Measurements from ENCODE around the gene SLC22A12. TPM values are rescaled to one million over a fixed set of nuclear protein-coding genes. Genes with fewer than 3 reads are reported as not detected.

Gene SLC22A12
- total RNA-seq, 1 donor from 2014 or later = not detected

DNA sequence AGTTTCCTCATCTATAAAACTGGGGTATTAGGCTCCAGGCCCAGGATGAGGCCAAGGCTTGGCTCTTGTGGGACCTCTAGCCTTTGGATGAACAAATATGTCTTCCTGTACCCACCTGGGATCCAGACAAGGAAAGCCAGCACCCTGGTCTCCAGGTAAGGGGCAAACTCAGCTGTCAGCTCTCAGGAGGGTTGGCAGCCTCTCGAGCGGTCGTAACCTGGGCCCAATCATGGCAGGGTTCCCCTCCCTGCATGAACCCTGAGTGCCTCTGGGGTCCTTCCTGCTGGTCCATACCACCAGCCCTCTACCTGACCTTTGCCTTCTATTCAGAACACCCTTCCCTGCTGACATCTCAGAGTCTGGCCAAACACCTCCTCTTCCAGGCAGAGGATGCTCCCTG, 19.6 kb downstream of the SLC22A12 start:
- Mint-ChIP-seq H3K9me3 (no peaks in the 10 kb centered on the region), H3K4me1 (peaks cover 11% of the 10 kb centered on the region), H3K27me3 (no peaks in the 10 kb centered on the region), H3K27ac (no peak overlapping the region), H3K36me3 (ENCODE audit: low read depth) (no peaks in the 10 kb centered on the region), H3K4me3 (no peak overlapping the region)
- intact Hi-C loops (cut with micrococcal nuclease) = no loop called here
- no peak for DNase-seq

DNA sequence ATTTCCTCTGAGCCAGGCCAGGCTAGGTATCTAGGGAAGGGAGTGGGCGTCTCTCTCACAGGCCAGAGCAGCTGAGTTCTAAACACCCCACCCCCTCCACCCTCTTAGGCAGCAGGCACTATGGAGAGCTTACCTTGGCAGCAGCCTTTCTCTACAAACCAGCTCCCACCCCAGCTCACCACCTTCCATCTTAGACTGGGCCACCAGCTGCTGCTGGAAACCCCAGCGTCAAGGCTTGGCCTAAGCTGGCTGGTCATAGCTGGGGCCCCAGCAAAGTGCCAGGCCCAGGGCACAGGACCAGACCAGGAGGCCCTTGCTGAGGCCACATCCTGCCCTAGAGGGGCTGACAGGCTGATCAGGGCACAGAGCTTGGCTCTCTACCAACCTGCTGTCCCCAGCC, 20.2 kb downstream of the SLC22A12 start:
- Mint-ChIP-seq H3K36me3 (ENCODE audit: low read depth) (no peaks in the 10 kb centered on the region), H3K27ac (no peak overlapping the region), H3K27me3 (no peaks in the 10 kb centered on the region), H3K9me3 (no peaks in the 10 kb centered on the region), H3K4me3 (no peak overlapping the region), H3K4me1 (peaks cover 11% of the 10 kb centered on the region)
- DNase-seq = no peak
- intact Hi-C loops (cut with micrococcal nuclease) = no loop called here

DNA sequence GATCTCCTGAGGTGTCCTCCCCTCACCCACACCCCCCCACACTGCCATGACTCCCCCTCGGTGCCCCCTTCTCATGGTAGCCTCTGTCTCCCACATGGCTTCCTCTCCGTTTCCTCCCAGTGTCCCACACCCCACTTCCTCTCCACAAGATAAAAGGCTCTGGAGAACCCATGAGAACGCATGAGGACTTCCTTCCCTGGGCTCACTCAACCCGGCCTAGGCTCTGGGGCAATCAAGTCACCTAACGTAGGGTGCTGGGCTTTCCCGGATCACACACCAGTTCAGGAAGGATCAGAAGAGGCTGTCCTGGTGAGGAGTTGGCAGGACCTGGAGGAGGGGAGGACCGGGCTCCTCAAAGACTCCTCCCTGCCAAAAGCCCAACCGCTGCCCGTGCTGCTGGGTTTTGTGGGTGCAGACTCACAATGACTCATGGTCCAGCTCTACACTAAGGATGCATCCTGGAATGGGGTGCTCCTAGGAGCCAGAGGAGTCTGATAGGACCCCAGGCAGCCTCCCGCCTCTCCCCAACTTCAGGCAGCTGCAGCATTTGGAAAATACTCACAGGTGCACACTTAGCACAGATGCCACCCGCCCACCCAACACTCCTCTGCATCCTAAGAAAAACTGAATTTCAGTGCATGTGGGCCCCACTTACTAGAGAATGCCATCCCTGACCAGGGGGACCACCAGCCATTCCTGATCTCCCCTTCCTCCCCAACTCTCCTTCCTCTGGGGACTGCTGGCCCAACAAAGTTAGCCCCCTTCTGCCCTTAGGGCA, 21.0 kb downstream of the SLC22A12 start:
- Mint-ChIP-seq H3K27me3 (no peaks in the 10 kb centered on the region), H3K27ac (peak overlapping the region; percentile 51), H3K9me3 (no peaks in the 10 kb centered on the region), H3K36me3 (ENCODE audit: low read depth) (no peaks in the 10 kb centered on the region), H3K4me1 (peaks cover 11% of the 10 kb centered on the region), H3K4me3 (no peak overlapping the region)
- no peak for DNase-seq
- intact Hi-C loops (cut with micrococcal nuclease) = no loop called here

DNA sequence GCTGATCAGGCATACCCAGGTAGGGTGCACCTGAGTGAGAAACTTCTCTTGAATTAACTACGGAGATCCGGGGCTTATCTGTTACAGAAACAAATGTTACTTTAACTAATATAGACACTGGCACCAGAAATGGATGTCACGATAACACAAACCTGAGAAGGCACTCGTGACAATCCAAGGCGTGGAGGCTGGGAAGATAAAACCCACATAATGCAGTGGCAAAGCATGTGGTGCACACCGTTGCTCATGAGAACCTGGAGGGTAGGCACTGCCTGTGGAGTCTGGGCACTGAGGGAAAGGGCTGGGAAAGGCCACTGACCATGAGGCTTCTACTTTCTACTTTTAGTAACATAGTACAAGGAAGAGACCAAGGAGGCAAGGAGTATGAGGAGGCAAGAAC, 22.6 kb downstream of the SLC22A12 start:
- Mint-ChIP-seq H3K27me3 (no peaks in the 10 kb centered on the region), H3K9me3 (no peaks in the 10 kb centered on the region), H3K4me3 (no peak overlapping the region), H3K36me3 (ENCODE audit: low read depth) (no peaks in the 10 kb centered on the region), H3K27ac (no peak overlapping the region), H3K4me1 (peaks cover 11% of the 10 kb centered on the region)
- intact Hi-C loops (cut with micrococcal nuclease) = no loop called here
- DNase-seq = no peak

DNA sequence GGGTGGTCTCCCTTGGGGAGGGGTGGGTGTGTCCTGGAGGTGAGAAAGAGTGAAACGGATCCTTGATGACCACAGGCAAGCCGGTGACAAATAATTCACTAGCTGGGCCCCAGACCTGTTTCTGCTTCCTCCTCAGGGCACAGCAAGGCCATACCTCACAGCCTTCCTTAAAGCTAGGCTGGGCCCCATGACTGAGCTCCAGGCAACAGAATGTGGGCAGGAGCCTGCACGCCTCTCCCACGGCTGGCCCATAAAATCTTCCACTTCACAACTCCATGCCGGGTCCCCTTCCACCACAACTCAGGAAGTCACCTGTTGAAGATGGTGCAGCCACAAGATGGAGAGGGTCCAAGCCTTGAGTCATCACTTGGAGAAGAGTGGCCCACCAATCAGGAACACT, 23.9 kb downstream of the SLC22A12 start:
- DNase-seq = no peak
- Mint-ChIP-seq H3K36me3 (ENCODE audit: low read depth) (no peaks in the 10 kb centered on the region), H3K4me1 (peaks cover 11% of the 10 kb centered on the region), H3K27me3 (no peaks in the 10 kb centered on the region), H3K27ac (no peak overlapping the region), H3K4me3 (no peak overlapping the region), H3K9me3 (no peaks in the 10 kb centered on the region)
- intact Hi-C loops (cut with micrococcal nuclease) = no loop called here

DNA sequence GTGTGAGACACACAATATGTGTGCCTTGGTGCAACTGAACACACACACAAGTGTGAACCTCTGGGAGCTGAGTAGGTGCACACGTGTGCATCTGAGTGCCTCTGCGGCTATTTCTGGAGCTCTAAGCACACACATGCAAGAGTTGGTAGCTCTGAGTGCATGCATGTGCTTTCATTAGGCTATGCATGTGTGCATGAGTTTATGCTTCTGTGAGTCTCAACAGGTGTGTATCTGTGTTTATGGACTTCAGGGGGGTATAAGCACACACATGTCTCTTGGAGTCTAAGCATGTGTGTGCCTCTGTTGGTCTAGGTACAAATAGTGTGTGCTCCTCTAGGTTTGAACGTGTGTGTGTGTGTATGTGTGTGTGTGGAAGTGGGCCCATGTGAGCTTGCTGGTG, 25.8 kb downstream of the SLC22A12 start:
- H3K9me3 Mint-ChIP-seq = no peaks in the 10 kb centered on the region
- peaks cover 7% of the 10 kb centered on the region for H3K4me1 Mint-ChIP-seq
- H3K36me3 Mint-ChIP-seq (ENCODE audit: low read depth) = no peaks in the 10 kb centered on the region
- no peak overlapping the region for H3K27ac Mint-ChIP-seq
- DNase-seq = no peak
- intact Hi-C loops (cut with micrococcal nuclease) = no loop called here
- H3K27me3 Mint-ChIP-seq = no peaks in the 10 kb centered on the region
- H3K4me3 Mint-ChIP-seq = no peak overlapping the region

DNA sequence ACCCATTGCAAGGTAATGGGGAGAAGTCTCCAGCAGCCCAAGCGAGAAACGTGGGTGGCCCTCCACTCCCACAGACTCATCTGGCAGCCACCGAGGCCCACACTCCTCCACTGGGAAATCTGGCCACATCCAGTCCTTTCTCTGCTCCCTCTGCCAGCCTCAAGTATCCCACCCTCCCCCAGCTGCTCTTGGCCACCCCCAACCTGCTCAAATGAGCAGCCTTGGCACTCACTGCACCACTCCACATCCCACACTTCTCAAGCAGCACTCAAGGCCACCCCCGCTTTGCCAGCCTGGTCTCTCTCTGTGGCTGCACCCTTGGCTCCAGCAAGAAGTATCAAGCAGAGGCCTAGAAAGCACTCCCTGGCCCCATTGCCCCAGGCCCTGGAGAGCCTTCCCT, 28.2 kb downstream of the SLC22A12 start:
- no peak overlapping the region for H3K4me3 Mint-ChIP-seq
- no peak overlapping the region for H3K27ac Mint-ChIP-seq
- no peaks in the 10 kb centered on the region for H3K36me3 Mint-ChIP-seq (ENCODE audit: low read depth)
- H3K4me1 Mint-ChIP-seq = peaks cover 2% of the 10 kb centered on the region
- H3K27me3 Mint-ChIP-seq = no peaks in the 10 kb centered on the region
- intact Hi-C loops (cut with micrococcal nuclease) = no loop called here
- no peaks in the 10 kb centered on the region for H3K9me3 Mint-ChIP-seq
- no peak for DNase-seq

DNA sequence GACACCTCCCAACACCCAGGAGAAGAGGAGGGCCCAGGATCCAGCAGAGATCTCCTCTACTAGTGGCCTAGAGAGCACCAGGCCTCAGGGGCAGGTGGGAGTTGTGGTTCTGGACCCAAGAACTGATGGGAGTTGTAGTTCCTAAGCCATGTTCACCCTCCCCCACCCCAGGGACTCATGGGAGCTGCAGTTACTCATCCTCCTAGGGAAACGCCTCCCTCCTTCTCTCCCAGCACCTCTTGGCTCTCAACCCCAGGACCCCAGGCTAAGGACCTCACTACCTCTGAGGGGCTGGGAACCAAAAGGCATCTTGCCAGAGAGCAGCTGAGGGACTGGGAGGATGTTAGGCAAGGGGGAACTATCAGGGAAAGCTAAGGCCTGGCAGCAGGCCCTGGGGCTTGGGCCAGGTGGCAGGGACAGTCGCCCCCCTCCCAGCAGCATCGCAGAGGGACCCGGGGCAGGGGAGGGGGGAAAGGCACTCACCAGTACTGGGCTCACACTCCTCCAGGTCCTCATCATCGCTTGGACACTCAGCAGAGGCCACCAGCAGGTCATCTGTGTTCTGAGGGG, 28.9 kb downstream of the SLC22A12 start:
- no peaks in the 10 kb centered on the region for H3K27me3 Mint-ChIP-seq
- no peak for DNase-seq
- H3K9me3 Mint-ChIP-seq = no peaks in the 10 kb centered on the region
- H3K4me3 Mint-ChIP-seq = no peak overlapping the region
- no peak overlapping the region for H3K27ac Mint-ChIP-seq
- no peaks in the 10 kb centered on the region for H3K36me3 Mint-ChIP-seq (ENCODE audit: low read depth)
- intact Hi-C loops (cut with micrococcal nuclease) = no loop called here
- peaks cover 2% of the 10 kb centered on the region for H3K4me1 Mint-ChIP-seq

DNA sequence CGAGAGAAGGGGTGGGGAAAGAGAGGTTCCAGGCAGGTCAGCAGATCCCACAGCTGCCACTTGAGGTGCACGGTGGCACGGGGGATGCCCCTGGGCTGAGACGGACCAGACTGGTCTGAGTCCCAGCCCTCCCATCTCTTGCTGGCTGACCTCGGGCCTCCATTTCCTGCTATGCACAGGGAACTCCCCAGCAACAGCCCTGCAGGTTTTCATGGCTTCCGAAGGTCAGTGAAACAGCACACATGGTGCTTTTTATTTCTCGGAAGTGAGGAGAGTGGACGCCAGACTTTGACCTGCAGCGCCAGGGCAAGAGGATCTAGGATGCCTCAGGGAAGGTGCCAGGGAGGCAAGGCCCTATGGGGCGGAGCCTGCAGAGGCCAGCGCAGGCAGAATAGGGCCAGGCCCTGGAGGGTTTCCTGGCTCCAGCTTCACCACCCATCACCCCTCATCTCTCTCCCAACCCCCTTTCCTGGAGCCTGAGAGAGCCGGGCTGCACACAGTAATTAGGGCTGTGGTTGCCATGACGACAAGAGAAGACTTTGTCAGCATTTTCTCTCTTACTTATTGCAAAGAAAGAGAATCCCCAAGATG, 29.5 kb downstream of the SLC22A12 start:
- Mint-ChIP-seq H3K36me3 (ENCODE audit: low read depth) (no peaks in the 10 kb centered on the region), H3K4me1 (no peaks in the 10 kb centered on the region), H3K27ac (no peak overlapping the region), H3K4me3 (no peak overlapping the region), H3K27me3 (no peaks in the 10 kb centered on the region), H3K9me3 (no peaks in the 10 kb centered on the region)
- DNase-seq = no peak
- intact Hi-C loops (cut with micrococcal nuclease) = no loop called here

DNA sequence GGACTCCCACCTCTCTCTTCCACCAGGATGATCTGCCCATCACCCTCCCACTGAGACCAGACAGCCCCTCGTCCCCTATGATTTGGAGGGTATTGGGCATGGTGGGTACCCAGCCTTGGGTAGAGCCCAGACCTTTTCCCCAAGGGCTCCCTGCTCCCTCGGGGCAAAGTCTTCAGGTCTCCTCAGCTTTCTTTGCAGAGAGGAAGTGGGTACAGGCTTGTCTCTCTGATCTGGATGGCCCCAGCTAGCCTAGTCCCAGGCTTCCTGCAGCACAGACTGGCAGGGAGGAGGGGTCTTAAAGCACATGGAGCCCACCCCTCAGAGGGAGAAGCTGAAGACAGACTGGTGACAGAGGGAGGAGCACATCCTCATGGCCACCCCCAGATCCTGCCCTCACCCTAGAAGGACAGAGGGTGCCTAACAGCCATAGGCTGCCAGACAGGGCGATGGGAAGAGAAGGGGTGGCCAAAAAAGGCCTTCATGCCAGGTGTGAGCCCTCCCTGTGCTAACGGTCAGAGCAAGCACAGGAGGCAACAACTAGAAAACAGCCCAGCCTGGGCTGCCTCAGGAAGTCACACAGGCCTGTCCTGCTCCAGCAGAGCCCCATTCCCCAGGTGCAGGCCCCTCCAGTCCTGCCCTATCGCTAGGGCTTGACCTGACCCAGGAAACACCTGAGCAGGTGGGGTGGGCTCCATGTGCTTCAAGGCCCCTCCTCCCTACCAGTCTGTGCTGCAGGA, 30.4 kb downstream of the SLC22A12 start:
- DNase-seq = no peak
- Mint-ChIP-seq H3K4me1 (no peaks in the 10 kb centered on the region), H3K4me3 (no peak overlapping the region), H3K9me3 (no peaks in the 10 kb centered on the region), H3K27me3 (no peaks in the 10 kb centered on the region), H3K27ac (no peak overlapping the region), H3K36me3 (ENCODE audit: low read depth) (no peaks in the 10 kb centered on the region)
- intact Hi-C loops (cut with micrococcal nuclease) = no loop called here

DNA sequence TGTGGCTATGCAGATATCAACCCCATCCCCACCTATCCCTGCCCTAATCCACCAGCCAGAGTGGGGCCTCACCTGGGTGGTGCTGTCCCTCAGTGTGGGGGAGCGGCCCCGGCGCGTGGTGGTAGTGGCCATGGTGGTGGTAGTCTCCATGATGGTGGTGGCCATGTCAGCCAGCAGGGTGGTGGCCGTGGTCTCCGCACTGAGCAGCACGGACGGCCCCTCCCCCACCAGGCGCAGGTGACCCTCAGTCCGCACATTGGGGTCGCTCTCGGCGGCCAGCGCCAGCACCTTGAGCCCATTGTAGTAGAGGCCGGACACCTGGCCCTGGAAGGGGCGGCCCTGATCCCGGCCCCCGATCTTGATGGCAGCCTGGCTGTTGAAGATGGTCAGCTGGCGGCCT, 31.7 kb downstream of the SLC22A12 start:
- Mint-ChIP-seq H3K27me3 (no peaks in the 10 kb centered on the region), H3K4me3 (no peak overlapping the region), H3K4me1 (no peaks in the 10 kb centered on the region), H3K36me3 (ENCODE audit: low read depth) (no peaks in the 10 kb centered on the region), H3K27ac (no peak overlapping the region), H3K9me3 (no peaks in the 10 kb centered on the region)
- intact Hi-C loops (cut with micrococcal nuclease) = no loop called here
- DNase-seq = no peak

DNA sequence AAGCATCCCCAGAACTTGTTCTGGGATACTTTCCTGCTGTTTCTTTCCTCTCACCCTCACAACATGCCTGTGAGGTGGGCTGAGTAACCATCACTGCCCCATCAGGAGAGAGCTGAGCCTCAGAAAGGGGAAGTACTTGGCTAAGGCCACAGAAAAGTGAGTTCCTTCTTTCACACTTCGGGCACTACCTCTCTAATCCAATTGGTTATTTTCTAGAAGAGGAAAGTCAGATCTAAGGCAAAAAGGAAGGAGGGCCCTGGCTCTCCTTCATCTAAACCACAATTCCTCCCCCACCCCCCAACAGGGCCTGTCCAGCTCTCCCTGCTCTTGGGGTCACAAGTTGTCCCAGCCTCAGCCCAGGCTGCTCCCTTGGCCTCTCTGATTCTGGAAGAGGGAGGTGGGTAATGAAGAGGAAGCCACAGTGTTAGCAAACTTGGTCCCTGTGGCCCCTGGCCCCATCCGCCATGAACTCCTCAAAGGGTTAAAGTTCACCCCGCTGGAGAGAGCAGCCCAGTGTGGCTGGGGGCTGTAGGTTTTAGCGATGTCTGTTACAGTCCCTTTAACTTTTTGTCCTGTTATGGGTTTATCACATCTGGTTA, 34.0 kb downstream of the SLC22A12 start:
- no peak overlapping the region for H3K4me3 Mint-ChIP-seq
- intact Hi-C loops (cut with micrococcal nuclease) = no loop called here
- no peaks in the 10 kb centered on the region for H3K9me3 Mint-ChIP-seq
- no peaks in the 10 kb centered on the region for H3K36me3 Mint-ChIP-seq (ENCODE audit: low read depth)
- H3K4me1 Mint-ChIP-seq = no peaks in the 10 kb centered on the region
- H3K27ac Mint-ChIP-seq = no peak overlapping the region
- no peaks in the 10 kb centered on the region for H3K27me3 Mint-ChIP-seq
- DNase-seq = no peak

DNA sequence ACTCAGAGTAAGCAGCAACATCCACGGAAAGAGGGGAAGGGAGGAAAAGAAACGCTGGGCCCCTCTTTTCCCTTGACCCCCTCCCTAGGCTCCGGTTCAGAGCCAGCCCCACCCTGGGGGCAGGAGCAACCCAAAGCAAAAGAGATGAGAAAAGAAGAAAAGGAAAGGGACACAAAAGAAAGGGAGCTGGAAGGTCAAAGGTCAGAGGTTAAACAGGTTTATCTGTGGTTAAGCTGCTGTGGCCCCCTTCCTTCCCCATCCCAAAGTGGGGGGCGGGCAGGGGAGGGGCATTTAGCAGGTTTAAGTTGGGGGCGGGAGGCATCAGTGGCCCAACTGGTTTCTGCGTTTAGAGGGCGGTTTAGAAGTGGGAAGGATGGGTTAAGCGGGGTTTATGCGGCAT, 35.6 kb downstream of the SLC22A12 start:
- Mint-ChIP-seq H3K4me3 (no peak overlapping the region), H3K27ac (no peak overlapping the region), H3K36me3 (ENCODE audit: low read depth) (no peaks in the 10 kb centered on the region), H3K27me3 (no peaks in the 10 kb centered on the region), H3K9me3 (no peaks in the 10 kb centered on the region), H3K4me1 (no peaks in the 10 kb centered on the region)
- intact Hi-C loops (cut with micrococcal nuclease) = no loop called here
- no peak for DNase-seq

DNA sequence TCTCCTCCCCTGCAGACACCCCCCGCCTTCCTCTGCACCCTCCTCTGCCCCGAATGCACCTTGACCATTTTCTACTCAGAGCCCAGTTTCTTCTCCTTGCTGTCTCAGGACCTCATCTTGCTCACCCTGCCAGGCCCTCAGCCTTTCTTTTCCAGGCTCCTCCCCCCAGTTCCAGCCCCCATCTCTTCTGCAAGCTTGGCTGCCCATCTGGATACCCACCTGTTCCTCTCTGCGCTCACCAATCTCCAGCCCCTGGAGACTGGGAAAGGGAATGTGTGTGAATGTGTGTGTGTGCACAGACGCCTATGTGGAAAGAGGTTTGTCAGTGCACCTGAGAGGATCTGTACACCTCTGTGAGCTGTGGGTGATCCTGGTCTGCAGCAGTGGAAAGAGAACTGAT, 36.4 kb downstream of the SLC22A12 start:
- no peak overlapping the region for H3K4me3 Mint-ChIP-seq
- H3K27ac Mint-ChIP-seq = no peak overlapping the region
- no peaks in the 10 kb centered on the region for H3K36me3 Mint-ChIP-seq (ENCODE audit: low read depth)
- H3K9me3 Mint-ChIP-seq = no peaks in the 10 kb centered on the region
- H3K27me3 Mint-ChIP-seq = no peaks in the 10 kb centered on the region
- intact Hi-C loops (cut with micrococcal nuclease) = no loop called here
- no peak for DNase-seq
- H3K4me1 Mint-ChIP-seq = no peaks in the 10 kb centered on the region

Measured in activated CD4-positive, alpha-beta T cell treated with anti-CD3 and anti-CD28 coated beads, Interleukin-2, amount 10 ng/mL, durations not matched to agents 24 days and 14 days (primary cell).